RCC 7860 (cell line): ENCODE data around the gene D2HGDH.
"Not testable (repeated sequence)": the region's sequence is repeated elsewhere in the genome, so short reads cannot be mapped to it uniquely, and the experiment has no call there.

ENCODE experiments used
- DNase-seq: peaks from one replicate; pipeline ENCODE4 v3.0.0-alpha.2; 2015; ENCODE audit warnings: low spot score
- FAIRE-seq: peaks from 2 replicates; lab custom pipeline; 2012; peaks lifted over from hg19 to GRCh38; lab: Jason Lieb, UNC

The D2HGDH gene

DNA sequence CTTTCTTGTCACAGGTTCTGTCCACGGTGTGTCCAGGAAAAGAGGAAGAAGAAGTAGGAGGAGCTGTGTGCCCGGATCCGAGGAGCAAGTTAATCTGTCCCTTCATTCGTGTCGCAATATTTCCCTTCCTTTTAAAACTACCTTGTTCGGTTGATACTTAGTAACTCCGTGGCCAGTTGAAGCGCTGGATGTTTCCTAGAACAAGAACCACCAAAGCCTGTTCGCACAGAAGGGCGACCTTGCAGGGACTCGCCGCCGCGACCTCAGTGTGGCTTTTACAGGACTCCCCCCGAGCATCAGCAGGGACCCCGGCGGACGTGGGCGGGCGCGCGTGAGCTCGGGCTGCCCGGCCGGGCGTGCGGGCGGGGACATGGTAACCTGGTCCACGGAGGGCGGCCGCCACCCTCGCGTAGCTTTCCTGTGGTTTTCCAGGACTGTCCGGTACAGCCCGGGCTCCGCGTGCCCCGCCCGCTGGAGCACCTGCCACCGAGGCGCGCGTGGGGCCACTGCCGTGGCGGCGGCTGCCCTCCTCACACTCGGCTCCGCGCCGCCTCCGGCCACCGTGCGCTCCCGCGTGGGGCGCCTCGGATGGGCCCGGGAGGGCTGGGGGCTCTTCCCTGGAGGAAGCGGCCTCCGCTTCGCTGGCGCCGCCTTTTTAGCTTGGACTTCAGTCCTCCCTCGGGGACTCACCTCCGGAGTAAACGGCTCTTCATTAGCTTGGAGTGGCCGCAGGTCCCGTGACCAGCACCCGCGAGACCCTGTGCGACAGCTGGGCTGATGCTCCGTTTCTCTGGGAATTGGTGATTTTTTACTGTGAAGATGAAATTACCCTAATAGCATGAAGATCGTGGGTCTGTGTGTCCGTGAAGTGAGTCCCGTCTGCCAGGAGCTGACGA lies 9.2 kb upstream of the D2HGDH start:
- no peak for FAIRE-seq
- DNase-seq, result no peak

DNA sequence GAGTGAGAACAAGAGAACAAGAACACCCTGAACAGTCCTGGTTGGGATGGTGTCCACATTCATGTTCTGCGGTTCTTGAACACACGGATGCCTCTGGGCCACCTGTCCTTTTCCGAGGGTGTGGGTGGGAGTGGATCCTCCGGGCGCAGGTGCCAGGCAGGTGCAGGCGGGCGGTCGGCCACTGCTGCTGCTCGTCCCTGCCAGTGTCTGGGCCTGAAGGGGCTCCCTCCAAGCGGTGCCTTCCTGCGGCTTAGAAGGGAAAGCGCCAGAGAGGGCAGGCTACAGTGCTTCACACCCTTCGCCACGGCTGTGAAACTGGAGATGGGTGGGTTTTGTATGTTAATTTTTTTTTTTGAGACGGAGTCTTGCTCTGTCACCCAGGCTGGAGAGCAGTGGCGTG lies 8.0 kb upstream of the D2HGDH start:
- FAIRE-seq, result no peak
- DNase-seq, result no peak

DNA sequence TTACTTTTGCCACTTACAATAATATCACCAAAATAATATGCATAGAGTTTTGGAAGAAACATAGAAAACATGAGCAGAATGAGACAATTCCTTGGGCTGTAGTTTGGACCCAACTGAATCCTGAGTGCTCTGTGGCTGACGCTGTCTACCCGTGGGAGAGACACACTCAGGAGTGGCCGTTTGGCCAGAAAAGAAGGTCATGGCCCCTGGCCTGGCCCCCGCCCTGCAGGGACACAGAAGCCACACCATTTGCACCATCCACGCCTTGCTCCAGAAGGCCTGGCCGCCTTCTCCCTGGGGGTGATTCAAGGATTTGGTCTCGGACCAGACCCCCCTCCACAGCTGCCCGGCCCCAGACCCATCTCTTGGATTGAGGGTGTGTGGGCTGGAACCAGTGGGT lies 6.4 kb upstream of the D2HGDH start:
- no peak for FAIRE-seq
- DNase-seq, result no peak

DNA sequence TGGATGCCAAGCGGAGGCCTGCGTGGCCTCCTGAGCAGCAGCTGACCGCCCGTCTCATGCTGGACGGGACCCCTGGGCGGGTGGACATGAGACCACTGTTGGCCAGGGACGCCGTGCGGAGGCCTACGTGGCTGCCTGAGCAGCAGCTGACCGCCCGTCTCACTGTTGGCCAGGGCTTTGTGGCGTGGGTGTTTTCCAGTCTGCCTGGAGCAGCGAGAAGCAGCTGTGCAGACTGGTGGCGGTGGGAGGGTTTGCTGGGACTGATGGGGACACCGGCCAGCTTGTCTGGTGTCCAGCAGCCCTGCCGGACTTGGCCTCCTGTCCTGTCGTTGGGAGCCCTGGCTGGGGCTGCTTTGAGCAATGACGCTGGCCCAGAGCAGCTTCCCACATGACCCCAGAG lies 5.8 kb upstream of the D2HGDH start:
- FAIRE-seq, result no peak

DNA sequence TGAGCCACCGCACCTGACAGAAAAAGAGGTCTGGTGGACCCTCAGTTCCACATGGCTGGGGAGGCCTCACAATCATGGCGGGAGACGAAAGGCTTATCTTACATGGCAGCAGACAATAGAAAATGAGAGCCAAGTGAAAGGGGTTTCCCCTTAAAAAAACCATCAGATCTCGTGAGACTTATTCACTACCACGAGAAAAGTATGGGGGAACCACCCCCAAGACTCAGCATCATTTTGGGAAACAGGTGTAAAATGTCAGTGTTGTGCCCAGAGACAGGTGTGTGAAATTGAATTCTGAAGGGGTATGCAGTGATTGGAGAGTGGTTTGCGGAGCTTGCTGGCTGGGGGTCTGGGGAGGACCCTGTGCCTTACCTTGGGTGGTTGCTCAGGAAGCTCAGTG lies 4.6 kb upstream of the D2HGDH start:
- FAIRE-seq (no peak), DNase-seq (no peak)

More for the DNA sequence above, 5.8 kb upstream of the D2HGDH start:
- no peak for DNase-seq

DNA sequence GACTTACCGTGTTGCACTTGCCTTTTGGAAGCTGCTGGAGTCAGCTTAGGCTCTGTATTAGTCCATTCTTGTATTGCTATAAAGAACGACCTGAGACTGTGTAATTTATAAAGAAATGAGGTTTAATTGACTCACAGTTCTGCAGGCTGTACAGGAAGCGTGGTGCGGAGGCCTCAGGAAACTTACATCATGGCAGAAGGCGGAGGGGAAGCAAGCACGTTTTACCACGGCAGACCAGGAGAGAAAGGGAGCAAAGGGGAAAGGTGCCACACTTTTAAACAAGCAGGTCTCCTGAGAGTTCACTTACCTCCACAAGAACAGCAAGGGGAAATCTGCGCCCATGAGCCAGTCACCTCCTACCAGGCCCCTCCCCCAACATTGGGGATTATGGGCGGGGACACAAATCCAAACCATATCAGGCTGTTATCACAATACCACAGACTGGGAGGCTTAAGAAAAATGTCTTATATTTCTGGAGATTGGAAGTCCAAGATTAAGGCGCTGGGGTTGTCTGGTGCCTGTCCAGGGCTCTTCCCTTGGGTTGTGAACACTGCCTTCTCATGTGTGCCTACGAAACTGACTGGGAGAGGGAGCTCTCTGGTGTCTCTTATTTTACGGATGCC lies 3.6 kb upstream of the D2HGDH start:
- DNase-seq (no peak), FAIRE-seq (no peak)

DNA sequence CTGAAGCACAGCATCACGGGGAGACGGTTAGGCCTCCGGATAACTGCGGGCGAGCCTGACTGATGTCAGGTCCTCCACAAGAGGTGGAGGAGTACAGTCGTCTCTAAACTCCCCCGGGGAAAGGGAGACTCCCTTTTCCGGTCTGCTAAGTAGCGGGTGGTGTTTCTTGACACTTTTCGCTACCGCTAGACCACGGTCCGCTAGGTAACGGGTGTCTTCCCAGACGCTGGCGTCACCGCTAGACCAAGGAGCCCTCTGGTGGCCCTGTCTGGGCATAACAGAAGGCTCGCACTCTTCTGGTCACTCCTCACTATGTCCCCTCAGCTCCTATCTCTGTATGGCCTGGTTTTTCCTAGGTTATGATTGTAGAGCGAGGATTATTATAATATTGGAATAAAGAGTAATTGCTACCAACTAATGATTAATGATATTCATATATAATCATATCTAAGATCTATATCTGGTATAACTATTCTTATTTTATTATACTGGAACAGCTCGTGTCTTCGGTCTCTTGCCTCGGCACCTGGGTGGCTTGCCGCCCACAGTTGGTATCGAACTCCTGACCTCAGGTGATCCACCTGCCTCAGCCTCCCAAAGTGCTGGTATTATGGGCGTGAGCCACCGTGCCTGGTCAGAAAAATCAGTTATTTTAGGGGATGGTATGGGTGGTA lies 1.8 kb upstream of the D2HGDH start:
- DNase-seq, result peak; percentile 52
- not testable (repeated sequence) for FAIRE-seq

DNA sequence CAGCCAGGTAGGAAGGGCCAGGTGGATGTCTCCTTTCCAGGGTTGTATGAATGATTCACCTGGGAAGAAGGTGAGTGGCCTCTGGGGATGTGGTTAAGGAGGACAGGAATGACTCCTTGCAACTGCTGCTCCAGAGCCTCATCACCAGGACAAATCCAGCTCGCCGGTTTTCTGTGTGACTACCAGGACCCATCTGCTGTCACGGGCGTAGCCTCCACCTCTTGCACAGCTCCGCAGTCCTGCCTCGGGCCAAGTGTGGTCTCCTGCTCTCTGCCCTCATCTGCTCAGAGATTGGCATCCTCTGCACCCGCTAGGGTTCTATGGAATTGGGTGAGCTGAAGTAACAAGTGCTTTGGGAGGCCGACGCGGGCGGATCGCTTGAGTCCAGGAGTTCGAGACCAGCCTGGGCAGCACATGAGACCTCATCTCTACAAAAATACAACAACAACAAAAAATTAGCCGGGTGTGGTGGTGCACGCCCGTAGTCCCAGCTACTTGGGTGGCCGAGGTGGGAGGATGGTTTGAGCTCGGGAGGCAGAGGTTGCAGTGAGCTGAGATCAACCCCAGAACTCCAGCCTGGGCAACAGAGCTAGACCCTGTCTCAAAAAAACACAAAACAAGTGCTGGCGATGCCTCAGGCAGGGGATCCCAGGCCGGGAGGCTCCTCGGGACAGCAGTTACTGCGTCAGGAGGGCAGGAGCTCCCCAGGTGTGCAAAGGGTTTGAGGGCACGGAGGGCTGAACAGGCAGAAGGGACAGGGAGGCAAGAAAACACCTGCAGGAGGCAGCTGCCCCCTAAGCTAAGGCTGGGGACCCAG lies 831 bp upstream of the D2HGDH start:
- no peak for FAIRE-seq
- DNase-seq, result no peak

DNA sequence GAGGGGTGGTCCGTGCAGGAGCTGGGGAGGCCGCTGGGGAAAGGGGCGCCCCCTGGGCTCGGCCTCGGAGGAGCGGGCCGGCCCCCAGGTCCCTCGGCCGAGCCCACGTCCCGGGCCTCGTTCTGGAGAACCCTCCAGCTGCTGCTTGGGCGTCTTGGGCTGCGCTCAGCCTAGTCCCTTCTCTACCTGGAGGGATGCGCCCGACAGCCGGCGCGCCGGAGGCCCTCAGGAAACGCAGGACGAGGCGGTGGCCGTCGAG lies 293 bp upstream of the D2HGDH start:
- no peak for FAIRE-seq
- no peak for DNase-seq

DNA sequence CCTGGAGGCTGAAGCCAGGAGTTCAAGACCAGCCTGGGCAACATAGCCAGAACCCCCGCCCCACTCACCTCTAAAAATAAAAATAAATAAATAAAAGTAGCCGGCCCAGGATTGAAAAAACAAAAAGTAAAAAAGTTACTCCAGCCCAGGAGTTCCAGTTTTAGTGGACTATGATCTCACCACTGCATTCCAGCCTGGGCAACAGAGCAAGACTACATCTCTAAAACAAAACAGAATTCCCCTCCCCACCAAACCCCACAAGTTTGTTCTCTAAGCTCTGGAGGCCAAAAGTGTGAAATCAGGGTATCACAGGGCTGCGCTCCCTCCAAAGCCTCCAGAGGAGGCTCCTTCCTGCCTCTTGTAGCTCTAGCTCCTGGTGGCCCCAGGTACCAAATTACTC lies 1.7 kb downstream of the D2HGDH start:
- DNase-seq (no peak), FAIRE-seq (no peak)

DNA sequence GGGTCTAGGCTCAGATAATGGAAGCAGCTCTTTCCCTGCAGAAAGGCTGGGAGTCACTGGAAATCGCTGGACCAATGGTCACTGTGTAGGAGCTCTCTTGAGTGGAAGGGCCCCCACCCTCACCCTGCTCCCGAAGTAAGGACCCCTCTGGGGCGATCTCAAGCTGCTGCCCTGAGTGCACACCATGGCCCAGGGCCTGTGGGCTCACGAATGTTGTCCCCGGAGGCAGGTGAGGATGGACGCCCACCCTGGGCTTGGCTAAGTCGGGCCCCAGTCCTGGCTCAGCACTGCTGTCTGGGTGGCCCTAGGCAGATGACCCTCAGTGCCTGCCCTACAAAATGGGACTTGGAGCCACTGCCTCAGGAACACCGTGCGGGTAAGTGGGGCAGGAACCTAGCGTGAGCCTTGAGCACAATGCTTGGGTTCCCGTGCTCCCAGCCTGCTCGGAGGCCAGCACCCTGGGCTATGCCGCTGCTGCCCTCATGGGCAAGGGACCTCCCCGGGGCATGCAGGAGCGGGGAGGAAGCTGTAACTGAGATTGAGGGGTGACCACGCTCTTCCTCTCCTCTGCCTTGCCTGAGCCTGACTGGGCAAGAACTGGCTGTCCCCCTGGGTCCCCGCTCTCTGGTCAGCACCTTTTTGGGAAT lies 3.7 kb downstream of the D2HGDH start:
- no peak for DNase-seq
- no peak for FAIRE-seq

DNA sequence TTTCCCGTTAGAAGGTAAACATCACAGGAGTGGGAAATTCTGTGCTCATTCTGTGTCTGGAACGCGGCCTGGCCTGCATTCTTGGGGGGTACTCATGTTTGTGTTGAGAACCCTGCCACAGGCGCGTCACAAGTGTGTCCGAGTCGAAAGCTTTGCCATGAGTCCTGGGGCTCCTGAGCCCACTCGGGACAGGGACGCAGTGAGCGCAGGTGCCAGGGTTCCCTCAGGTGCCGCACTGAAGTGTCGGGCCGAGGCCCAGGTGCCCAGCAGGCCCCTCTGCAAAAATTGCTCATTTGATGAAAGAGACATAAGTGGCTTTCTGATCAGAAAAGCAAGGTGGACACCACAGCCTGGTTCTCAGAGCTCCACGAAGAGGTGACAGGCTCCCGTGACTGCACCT lies 4.7 kb downstream of the D2HGDH start:
- no peak for DNase-seq
- no peak for FAIRE-seq

DNA sequence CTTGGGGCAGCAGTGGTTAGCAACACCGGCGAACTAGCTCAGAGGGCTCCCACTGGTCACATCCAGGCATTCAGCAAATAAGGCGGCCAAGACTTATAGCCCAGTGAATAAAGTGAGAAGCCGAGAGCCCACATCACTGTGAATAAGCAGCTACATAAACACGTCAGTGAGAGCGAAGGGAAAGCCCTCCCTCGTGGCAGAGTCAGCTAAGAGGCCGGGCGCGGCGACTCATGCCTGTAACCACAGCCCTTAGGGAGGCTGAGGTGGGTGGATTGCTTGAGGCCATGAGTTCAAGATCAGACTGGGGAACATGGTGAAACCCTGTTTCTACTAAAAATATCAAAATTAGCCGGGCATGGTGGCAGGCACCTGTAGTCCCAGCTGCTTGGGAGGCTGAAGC lies 5.2 kb downstream of the D2HGDH start:
- DNase-seq, result peak; percentile 61
- FAIRE-seq, result peak; percentile 14

DNA sequence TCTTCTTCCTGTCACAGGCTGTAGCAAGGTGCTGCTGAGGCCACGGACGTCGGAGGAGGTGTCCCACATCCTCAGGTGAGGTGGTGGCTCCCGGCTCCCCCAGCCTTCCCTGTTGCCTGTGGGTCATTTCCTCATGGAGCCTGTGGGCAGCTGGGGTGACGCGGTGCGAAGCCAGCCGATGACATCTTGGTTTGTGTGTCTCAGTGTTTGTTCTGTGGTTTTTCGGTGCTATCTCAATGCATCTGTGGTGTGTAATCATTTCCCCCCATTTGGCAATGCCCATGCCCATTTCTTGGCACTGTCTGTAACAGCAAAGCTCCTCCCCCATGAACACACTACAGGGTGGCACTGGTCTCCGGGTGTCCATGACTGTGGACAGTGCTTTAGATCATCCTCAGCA lies 6.6 kb downstream of the D2HGDH start:
- DNase-seq (peak; percentile 92), FAIRE-seq (peak; percentile 88)

DNA sequence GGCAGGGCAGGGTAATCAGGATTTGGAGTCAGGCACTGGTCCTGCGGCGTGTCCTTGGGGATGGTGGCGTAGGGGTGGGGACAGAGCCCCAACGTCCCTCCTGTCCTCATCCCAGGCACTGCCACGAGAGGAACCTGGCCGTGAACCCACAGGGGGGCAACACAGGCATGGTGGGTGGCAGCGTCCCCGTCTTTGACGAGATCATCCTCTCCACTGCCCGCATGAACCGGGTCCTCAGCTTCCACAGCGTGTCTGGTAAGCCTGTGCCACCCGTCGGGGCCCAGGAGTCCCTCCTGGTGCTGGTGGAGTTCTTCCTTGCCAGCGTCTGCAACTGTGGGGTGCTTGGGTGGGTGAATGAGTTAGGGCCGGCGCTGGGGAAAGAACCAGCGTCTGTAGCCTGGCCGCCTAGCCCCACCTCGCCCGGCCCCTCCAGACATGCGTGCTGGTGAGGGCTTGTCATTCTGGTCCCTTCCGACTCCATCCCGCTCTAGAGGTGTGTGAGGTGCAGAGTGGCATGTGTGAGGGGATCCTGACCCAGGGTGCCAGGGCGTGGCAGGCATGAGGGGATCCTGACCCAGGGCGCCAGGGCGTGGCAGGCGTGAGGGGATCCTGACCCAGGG lies 8.0 kb downstream of the D2HGDH start:
- FAIRE-seq (no peak), DNase-seq (no peak)

DNA sequence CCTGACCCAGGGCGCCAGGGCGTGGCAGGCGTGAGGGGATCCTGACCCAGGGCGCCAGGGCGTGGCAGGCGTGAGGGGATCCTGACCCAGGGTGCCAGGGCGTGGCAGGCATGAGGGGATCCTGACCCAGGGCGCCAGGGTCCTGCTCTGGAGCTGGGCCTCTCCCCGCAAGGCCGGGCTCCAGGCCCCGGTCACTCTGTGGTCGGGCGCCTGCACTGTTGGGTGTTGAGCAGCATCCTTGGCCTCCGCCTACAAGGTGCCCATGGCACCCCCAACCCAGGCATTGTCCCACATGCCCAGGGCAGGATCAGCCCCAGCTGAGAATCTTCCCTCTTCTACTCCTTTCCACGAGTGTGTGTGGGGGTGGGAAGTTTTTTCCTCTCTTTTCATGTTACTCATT lies 8.6 kb downstream of the D2HGDH start:
- not testable (repeated sequence) for DNase-seq, FAIRE-seq

DNA sequence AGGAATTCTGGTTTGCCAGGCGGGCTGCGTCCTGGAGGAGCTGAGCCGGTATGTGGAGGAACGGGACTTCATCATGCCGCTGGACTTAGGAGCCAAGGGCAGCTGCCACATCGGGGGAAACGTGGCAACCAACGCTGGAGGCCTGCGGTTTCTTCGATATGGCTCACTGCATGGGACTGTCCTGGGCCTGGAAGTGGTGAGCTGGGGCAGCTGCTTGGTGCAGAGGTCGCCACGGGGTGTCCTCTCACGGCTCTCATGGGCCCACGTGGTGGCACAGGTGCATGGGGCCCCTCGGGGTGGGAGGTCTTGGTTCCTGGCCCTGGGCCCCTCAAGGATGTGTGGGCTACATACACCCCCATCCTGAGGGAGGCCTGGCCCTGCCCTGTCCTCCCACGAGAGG lies 9.2 kb downstream of the D2HGDH start:
- DNase-seq (no peak), FAIRE-seq (no peak)

DNA sequence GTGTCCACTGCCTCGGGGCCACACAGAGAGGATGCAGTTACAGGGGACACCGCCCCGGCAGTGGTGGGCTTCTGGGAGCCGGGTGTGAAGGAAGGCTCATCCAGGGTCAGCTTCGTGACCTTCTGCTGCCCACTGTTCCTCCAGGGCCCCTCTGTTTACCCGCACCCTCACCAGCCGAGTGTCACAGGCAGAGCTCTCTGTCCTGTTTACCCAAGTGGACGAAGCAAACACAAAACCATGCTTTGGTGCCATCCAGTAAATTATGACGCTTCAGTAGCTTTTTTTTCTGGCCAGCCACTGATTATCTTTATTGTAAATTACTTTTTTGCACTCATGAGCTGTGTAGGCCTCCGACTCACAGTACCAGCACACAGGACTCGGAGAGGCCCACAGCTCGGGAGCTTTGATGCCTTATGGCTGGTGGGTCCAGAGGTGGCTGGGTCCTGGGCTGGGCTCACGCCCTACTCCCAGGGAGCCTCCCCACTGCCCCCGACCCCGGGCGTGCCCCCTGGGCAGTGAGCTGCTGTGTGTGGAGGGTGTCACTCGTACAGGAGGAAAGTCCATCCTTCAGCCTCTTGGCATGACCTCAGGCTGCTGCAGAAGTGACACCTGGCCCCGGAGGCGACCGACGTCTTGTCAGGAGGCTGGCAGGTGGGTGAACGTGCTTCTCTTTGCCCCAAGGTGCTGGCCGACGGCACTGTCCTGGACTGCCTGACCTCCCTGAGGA lies 9.8 kb downstream of the D2HGDH start:
- FAIRE-seq, result no peak
- no peak for DNase-seq

DNA sequence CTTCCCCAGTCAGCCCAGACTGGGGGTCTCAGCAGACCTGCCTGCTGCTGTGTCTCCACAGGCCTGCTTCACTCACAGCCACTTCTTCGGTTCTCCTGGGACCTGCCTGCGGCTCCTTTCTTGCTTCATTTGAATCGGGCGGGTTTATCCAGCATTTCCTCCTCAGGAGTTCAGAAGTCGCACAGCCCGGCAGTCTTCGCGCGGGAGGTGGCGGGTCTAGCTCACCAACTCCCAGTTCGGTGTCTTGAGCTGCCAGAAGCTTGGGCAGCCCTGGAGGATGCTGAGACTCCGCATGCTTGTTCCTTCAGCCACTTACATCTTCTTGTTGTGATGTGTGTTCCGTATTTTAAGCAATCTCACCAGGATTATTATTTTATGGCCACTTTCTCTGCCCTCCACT lies 10.8 kb downstream of the D2HGDH start:
- no peak for FAIRE-seq

DNA sequence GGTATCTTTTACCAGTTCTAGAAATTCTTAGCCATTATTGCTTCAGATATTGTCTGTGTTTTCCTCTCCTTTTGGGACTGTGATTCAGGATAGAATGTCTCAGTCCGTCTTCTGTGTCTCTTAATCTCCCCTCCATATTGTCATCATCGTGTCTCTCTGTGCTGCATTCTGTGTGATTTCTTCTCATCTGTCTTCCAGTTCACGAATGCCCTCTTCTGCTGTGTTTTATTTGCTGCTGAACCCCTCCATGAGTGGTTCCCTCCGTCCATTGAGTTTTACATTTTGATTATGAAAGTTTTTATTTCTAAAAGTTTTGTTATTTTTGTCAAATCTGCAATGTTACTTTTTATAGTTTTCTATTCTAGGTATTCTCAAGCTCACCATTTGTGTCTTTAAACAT lies 11.7 kb downstream of the D2HGDH start:
- no peak for DNase-seq
- FAIRE-seq, result no peak

More for the DNA sequence above, 10.8 kb downstream of the D2HGDH start:
- DNase-seq, result no peak
